ENCODE results near the gene SEL1L3.

DNA sequence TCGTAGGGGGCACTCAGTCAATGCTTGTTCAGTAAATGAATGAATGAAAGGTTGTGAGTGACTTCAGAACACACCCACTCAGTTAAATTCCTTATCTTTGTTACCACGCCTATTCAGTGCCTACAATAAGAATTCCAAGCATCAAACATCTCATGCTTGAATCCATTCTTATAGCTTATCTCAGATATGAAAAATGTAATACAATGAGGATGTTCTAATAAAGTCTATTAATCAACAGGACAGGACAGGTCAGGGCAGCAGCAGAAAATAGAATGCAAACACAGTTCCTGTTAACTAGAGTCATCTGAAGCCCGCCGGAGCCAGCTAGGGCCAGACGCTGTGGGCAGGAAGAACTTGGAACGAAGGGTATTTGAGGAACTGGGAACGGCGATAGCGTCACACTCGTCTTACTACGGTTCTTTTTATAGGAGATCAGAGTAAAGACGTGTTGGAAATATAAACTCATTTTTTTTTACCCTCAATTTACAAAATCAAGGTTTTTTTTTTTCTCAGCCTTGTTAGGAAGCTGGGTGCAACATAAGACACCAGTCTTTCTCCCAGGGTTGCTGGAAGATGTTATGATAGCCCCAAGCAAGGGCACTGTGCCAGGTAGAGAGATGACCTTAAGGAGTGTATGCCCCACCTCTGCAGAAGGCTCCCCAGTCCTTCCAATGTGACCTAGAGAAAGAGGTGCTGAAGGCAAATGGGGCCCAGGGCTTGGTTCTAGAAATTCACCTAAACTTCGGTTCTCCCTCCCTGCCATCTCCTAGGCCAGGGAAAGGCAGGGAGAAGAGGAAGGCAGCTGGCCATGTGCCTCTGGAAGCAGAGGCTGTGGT, 48.3 kb downstream of the SEL1L3 start:
- TF ChIP-seq, protein P1, sequence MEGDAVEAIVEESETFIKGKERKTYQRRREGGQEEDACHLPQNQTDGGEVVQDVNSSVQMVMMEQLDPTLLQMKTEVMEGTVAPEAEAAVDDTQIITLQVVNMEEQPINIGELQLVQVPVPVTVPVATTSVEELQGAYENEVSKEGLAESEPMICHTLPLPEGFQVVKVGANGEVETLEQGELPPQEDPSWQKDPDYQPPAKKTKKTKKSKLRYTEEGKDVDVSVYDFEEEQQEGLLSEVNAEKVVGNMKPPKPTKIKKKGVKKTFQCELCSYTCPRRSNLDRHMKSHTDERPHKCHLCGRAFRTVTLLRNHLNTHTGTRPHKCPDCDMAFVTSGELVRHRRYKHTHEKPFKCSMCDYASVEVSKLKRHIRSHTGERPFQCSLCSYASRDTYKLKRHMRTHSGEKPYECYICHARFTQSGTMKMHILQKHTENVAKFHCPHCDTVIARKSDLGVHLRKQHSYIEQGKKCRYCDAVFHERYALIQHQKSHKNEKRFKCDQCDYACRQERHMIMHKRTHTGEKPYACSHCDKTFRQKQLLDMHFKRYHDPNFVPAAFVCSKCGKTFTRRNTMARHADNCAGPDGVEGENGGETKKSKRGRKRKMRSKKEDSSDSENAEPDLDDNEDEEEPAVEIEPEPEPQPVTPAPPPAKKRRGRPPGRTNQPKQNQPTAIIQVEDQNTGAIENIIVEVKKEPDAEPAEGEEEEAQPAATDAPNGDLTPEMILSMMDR (IDR thresholded peaks at IDR 0.05), result no peak
- TF ChIP-seq EP300 (IDR thresholded peaks at IDR 0.05) (no peak), POLR2AphosphoS5 (IDR thresholded peaks at IDR 0.05) (no peak), POLR2A (IDR thresholded peaks at IDR 0.05) (no peak)

Measured in stomach (tissue), 4 donors.